Thyroid gland (tissue), 4 donors: ENCODE data around the gene ARHGAP10.

Source experiments
- CTCF ChIP-seq, 6 experiments: fragments of 200-600 bp in 3 of 6; fragments of 450-650 bp in 3 of 6; sonication (generic) in 3 of 6; IDR thresholded peaks; one replicate each; pipeline ENCODE4 v1.5.1; 2016 to 2019; ENCODE audit warnings: antibody characterized with exemption in 6 of 6, mild to moderate bottlenecking in 2 of 6, inconsistent platforms in 1 of 6, moderate library complexity in 1 of 6
- POLR2A ChIP-seq, 2 donors: fragments of 450-650 bp; IDR thresholded peaks; one replicate each; pipeline ENCODE4 v1.6.1; 2017; ENCODE audit warnings: antibody characterized with exemption in 2 of 2, mild to moderate bottlenecking in 2 of 2, moderate library complexity in 1 of 2

- no peak for TF ChIP-seq CTCF (IDR thresholded peaks at IDR 0.05)
- TF ChIP-seq POLR2A (IDR thresholded peaks at IDR 0.05) = no peak
Measured at GRCh38 chr4:147987252-147987651, 255.4 kb downstream of the ARHGAP10 start.
